HG03108 (cell line): ENCODE measurements around the gene CCNJL.
"Not testable (repeated sequence)": the region's sequence is repeated elsewhere in the genome, so short reads cannot be mapped to it uniquely, and the experiment has no call there.

Experiments used
- ATAC-seq: cut with Tn5 transposase; IDR thresholded peaks from one replicate; pipeline ENCODE4 v1.9.1; 2021; ENCODE audit warnings: moderate library complexity; ENCODE audit not compliant: unreplicated experiment

Gene CCNJL

GRCh38 chr5:160312134-160312959 lies at the start of gene CCNJL:
Gene CCNJL (minus strand): TSS chr5:160312564. CDS start chr5:160311923, 641 bp downstream.
- ATAC-seq, result peak; percentile 68

GRCh38 chr5:160361624-160362228 lies 49.4 kb upstream of the CCNJL start:
- no peak for ATAC-seq

- ATAC-seq, result no peak
Measured at GRCh38 chr5:160360310-160360709, 47.9 kb upstream of the CCNJL start.

- ATAC-seq, result no peak
Measured at GRCh38 chr5:160359816-160360215, 47.5 kb upstream of the CCNJL start.

- ATAC-seq, result no peak
Measured at GRCh38 chr5:160359242-160359641, 46.9 kb upstream of the CCNJL start.

- ATAC-seq, result no peak
Measured at GRCh38 chr5:160357861-160358411, 45.6 kb upstream of the CCNJL start.

- ATAC-seq, result no peak
Measured at GRCh38 chr5:160357394-160357793, 45.0 kb upstream of the CCNJL start.

- no peak for ATAC-seq
Measured at GRCh38 chr5:160356550-160357347, 44.4 kb upstream of the CCNJL start.

- ATAC-seq, result no peak
Measured at GRCh38 chr5:160354666-160355065, 42.3 kb upstream of the CCNJL start.

- ATAC-seq, result no peak
Measured at GRCh38 chr5:160353379-160353778, 41.0 kb upstream of the CCNJL start.

GRCh38 chr5:160352308-160352707 lies 39.9 kb upstream of the CCNJL start:
- no peak for ATAC-seq

GRCh38 chr5:160349935-160350303 lies 37.6 kb upstream of the CCNJL start:
- ATAC-seq, result no peak

- ATAC-seq, result no peak
Measured at GRCh38 chr5:160349249-160349934, 37.0 kb upstream of the CCNJL start.

- no peak for ATAC-seq
Measured at GRCh38 chr5:160348080-160348479, 35.7 kb upstream of the CCNJL start.

- no peak for ATAC-seq
Measured at GRCh38 chr5:160347448-160347847, 35.1 kb upstream of the CCNJL start.

- no peak for ATAC-seq
Measured at GRCh38 chr5:160342413-160342941, 30.1 kb upstream of the CCNJL start.

- no peak for ATAC-seq
Measured at GRCh38 chr5:160341309-160341870, 29.0 kb upstream of the CCNJL start.

GRCh38 chr5:160340513-160340912 lies 28.1 kb upstream of the CCNJL start:
- not testable (repeated sequence) for ATAC-seq

- no peak for ATAC-seq
Measured at GRCh38 chr5:160339406-160340130, 27.2 kb upstream of the CCNJL start.

GRCh38 chr5:160334716-160335115 lies 22.4 kb upstream of the CCNJL start:
- ATAC-seq, result not testable (repeated sequence)
